Left lung (tissue), 10 donors: ENCODE results near the gene DNAJA4. TPM values are rescaled to one million over a fixed set of nuclear protein-coding genes. Genes with fewer than 3 reads are reported as not detected.

ENCODE experiments used
- ATAC-seq: fragments of 200-7000 bp; cut with Tn5 transposase; one replicate; pipeline ENCODE4 v1.9.1; 2020; ENCODE audit warnings: moderate library complexity
- DNase-seq, 4 donors: peaks; one replicate each; pipeline ENCODE4 v3.0.0-alpha.2; 2013 to 2020
- H3K27ac ChIP-seq, 2 donors: fragments of 200-600 bp; sonication (generic) in 1 of 2; one replicate each; pipeline versions ENCODE4 v1.5.0 to v1.8.0; 2020 to 2021
- H3K27me3 ChIP-seq, 2 donors: fragments of 200-600 bp; sonication (generic) in 1 of 2; one replicate each; pipeline versions ENCODE4 v1.5.0 to v1.8.0; 2020 to 2021
- H3K36me3 ChIP-seq, 2 donors: fragments of 200-600 bp; sonication (generic) in 1 of 2; one replicate each; pipeline versions ENCODE4 v1.5.0 to v1.8.0; 2020 to 2021
- H3K4me1 ChIP-seq, 2 donors: fragments of 200-600 bp; one replicate each; pipeline ENCODE4 v1.8.0; 2021
- H3K4me3 ChIP-seq, 2 donors: fragments of 200-600 bp; sonication (generic) in 1 of 2; one replicate each; pipeline versions ENCODE4 v1.5.0 to v1.8.0; 2020 to 2021; ENCODE audit warnings: mild to moderate bottlenecking in 1 of 2
- H3K9me3 ChIP-seq, 2 donors: fragments of 200-600 bp; sonication (generic) in 1 of 2; one replicate each; pipeline versions ENCODE4 v1.5.0 to v1.8.0; 2020 to 2021
- CTCF ChIP-seq, 2 donors: fragments of 200-600 bp; sonication (generic) in 1 of 2; IDR thresholded peaks; one replicate each; pipeline versions ENCODE4 v1.5.0 to v1.8.0; 2021; ENCODE audit warnings: antibody characterized with exemption in 2 of 2
- intact Hi-C, 2 donors: fragments of 100-400 bp; cut with DNase I; formaldehyde crosslinking; loops; one replicate each; pipeline versions ENCODE4 v1.11.2 to v1.14.2; 2022
- polyA plus RNA-seq, 6 donors: library from polyadenylated mRNA; unstranded; fragments of 120-200 nt; gene quantifications; one replicate each; pipeline ENCODE4 v1.2.1, GENCODE V29; 2013; ENCODE audit not compliant: insufficient read length in 6 of 6
- total RNA-seq, 2 donors: library from RNA; stranded (reverse); fragmentation: NEBNext Ultra II Directional; extraction: Animal tissue kit (Norgen Biotek cat#: 25700); gene quantifications; one replicate each; pipeline ENCODE4 v1.2.1, GENCODE V29; 2021
- donor health status: DM: no; HTN: yes; CAD: no.
- donor health status: DM: no; HTN: no; CAD: no.

The DNAJA4 gene
- total and polyA plus RNA-seq, 8 donors = 17.2 to 45.3 (median 34.2) TPM

- no peak for DNase-seq
- intact Hi-C loops = no loop called here
- no peak overlapping the region for H3K4me3 ChIP-seq
Measured at GRCh38 chr15:78259232-78259631, 5.1 kb upstream of the DNAJA4 start.

DNA sequence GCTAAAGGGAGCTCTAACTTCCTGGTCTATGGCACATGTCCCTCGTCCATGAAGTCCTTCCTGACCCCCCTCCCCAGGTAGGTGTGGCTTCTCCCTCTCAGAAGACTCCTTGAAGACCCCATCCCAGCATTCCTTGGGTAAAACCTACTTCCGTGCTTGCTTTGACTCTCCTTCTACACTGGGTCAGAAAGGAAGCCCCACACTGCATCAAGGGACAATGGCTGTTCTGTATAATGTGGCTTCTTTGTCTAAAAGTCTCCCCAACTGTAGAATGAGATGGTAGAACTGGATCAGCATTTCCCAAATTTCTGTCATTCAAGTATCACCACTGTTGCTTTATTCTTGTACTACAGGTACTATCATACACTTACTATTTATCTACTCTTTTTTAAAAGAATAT, 3.9 kb upstream of the DNAJA4 start:
- Histone ChIP-seq H3K36me3 (no peaks in the 10 kb centered on the region), H3K4me1 (peaks cover 2 to 8% of the 10 kb centered on the region in 2 donors), H3K9me3 (no peaks in the 10 kb centered on the region), H3K4me3 (no peak overlapping the region), H3K27me3 (no peaks in the 10 kb centered on the region), H3K27ac (no peak overlapping the region)
- ATAC-seq (no peak), DNase-seq (no peak)
- no peak for TF ChIP-seq CTCF (IDR thresholded peaks at IDR 0.05)
- intact Hi-C loops = no loop called here

More at GRCh38 chr15:78259232-78259631, 5.1 kb upstream of the DNAJA4 start:
- TF ChIP-seq CTCF (IDR thresholded peaks at IDR 0.05) = no peak
- no peak for ATAC-seq
- no peaks in the 10 kb centered on the region for H3K36me3 ChIP-seq
- no peaks in the 10 kb centered on the region for H3K27me3 ChIP-seq
- H3K27ac ChIP-seq = no peak overlapping the region
- H3K4me1 ChIP-seq = no peaks in the 10 kb centered on the region
- H3K9me3 ChIP-seq = no peaks in the 10 kb centered on the region

DNA sequence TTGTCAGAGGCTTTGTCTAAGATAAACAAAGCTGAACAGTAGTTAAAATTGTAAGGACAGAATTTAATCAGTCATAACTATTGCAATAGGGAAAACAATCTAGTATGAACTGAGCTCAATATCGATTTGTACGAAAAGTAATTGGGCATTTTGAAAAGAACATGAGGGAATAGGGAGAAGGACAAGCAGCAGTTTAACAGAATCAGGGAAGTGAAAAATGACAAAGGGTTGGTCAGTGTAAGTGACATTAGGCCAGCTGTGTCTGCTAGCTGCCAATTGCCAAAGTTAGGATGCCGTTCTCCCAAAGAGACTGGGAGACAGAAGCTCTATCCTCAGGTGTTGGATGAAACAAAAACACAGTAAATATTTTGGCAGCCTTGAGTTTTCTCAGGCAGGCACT, 3.3 kb upstream of the DNAJA4 start:
- Histone ChIP-seq H3K9me3 (no peaks in the 10 kb centered on the region), H3K27ac (no peak overlapping the region), H3K27me3 (no peaks in the 10 kb centered on the region), H3K4me3 (no peak overlapping the region), H3K36me3 (no peaks in the 10 kb centered on the region), H3K4me1 (peaks cover 8 to 13% of the 10 kb centered on the region in 2 donors)
- no peak for TF ChIP-seq CTCF (IDR thresholded peaks at IDR 0.05)
- intact Hi-C loops = no loop called here
- no peak for DNase-seq
- ATAC-seq = no peak

GRCh38 chr15:78263351-78263781, 996 bp upstream of the DNAJA4 start:
- H3K9me3 ChIP-seq = no peaks in the 10 kb centered on the region
- H3K27ac ChIP-seq = no peak overlapping the region
- ATAC-seq (no peak), DNase-seq (no peak)
- H3K27me3 ChIP-seq = no peaks in the 10 kb centered on the region
- H3K4me3 ChIP-seq = no peak overlapping the region
- no peak for TF ChIP-seq CTCF (IDR thresholded peaks at IDR 0.05)
- intact Hi-C loops = no loop called here
- H3K36me3 ChIP-seq = no peaks in the 10 kb centered on the region
- H3K4me1 ChIP-seq = peaks cover 8 to 18% of the 10 kb centered on the region in 2 donors

GRCh38 chr15:78263907-78264303, 457 bp upstream of the DNAJA4 start:
- Histone ChIP-seq H3K36me3 (no peaks in the 10 kb centered on the region), H3K27me3 (no peaks in the 10 kb centered on the region), H3K4me1 (peaks cover 8 to 18% of the 10 kb centered on the region in 2 donors), H3K27ac (peak overlapping the region; percentile 31 to 61), H3K9me3 (no peaks in the 10 kb centered on the region), H3K4me3 (peak overlapping the region; percentile 55 to 64)
- no peak for ATAC-seq
- intact Hi-C loops = no loop called here
- TF ChIP-seq CTCF (IDR thresholded peaks at IDR 0.05) = no peak
- peak in 1 of 4 donors; percentile 77 for DNase-seq
